ENCODE measurements around the gene BMAL1.
"Not testable (repeated sequence)": the region's sequence is repeated elsewhere in the genome, so short reads cannot be mapped to it uniquely, and the experiment has no call there.

Gene BMAL1

DNA sequence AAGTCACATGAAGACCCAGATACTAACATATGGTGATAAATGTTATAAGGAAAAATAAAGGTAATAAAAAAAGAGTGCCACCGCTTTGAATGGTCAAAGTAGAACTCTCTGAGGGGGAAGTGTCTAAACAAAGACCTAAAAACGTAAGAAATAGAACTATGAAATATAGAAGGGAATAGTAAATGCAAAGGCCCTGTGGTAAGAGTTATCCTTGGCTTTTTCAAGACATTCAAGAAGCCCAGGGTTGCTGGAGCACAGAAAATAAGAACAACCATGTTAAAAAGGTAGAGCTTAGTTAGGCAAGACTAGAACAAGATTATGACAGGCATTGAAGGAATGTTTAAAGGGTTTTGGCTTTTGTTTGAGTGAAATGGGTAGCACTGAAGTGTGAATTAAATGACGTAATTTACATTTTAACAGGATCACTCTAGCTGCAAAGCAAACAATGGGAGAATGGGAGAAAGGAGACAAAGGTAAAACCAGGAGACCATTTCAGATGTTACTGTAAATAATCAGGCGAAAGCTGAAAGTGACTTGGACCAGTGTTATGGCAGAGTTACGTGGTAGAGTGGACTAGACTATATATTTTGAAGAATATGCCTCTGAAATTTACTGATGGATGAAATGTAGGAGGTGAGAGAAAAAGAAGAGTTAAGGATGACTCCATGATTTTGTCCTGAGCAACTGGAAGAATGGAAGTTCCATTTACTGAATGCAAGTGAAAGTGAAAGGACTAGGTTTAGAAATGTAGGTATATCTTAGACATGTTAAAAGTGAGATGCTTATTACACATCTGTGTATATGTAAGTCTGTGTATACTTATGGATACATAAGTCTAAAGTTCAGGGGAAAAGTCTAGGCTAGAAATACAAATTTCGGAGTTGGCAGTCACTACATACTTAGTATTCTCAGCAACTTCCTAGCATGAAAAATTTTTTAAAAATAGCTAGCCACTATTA, 156.9 kb downstream of the BMAL1 start:
- Histone ChIP-seq H3K36me3 (ENCODE audit: control insufficient read depth, insufficient read depth, low read length) (no peaks in the 10 kb centered on the region), H3K4me3 (replicated peaks; ENCODE audit: low read depth, low read length) (no peak overlapping the region)
- TF ChIP-seq, protein P1, sequence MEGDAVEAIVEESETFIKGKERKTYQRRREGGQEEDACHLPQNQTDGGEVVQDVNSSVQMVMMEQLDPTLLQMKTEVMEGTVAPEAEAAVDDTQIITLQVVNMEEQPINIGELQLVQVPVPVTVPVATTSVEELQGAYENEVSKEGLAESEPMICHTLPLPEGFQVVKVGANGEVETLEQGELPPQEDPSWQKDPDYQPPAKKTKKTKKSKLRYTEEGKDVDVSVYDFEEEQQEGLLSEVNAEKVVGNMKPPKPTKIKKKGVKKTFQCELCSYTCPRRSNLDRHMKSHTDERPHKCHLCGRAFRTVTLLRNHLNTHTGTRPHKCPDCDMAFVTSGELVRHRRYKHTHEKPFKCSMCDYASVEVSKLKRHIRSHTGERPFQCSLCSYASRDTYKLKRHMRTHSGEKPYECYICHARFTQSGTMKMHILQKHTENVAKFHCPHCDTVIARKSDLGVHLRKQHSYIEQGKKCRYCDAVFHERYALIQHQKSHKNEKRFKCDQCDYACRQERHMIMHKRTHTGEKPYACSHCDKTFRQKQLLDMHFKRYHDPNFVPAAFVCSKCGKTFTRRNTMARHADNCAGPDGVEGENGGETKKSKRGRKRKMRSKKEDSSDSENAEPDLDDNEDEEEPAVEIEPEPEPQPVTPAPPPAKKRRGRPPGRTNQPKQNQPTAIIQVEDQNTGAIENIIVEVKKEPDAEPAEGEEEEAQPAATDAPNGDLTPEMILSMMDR (IDR thresholded peaks at IDR 0.05; ENCODE audit: insufficient read depth, low read length, poor library complexity, severe bottlenecking): no peak

DNA sequence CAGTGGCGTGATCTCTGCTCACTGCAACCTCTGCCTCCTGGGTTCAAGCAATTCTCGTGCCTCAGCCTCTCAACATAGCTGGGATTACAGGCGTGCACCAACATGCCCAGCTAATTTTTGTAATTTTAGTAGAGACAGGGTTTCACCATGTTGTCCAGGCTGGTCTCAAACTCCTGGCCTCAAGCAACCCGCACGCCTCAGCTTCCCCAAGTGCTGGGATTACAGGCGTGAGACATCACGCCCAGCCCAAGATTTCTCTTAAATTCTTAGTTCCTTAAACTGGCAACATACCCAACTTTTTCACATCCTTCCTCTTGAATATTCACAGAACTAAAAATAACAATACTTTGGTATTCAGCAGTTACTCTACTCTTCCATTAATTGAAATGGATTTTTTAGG, 159.2 kb downstream of the BMAL1 start:
- not testable (repeated sequence) for H3K4me3 ChIP-seq (replicated peaks; ENCODE audit: low read depth, low read length); H3K27me3 ChIP-seq (replicated peaks; ENCODE audit: control insufficient read depth, insufficient read depth, low read length)

More for the DNA sequence above, 156.9 kb downstream of the BMAL1 start:
- no peak for DNase-seq (ENCODE audit: extremely low read depth, insufficient read length)
- H3K27me3 ChIP-seq (replicated peaks; ENCODE audit: control insufficient read depth, insufficient read depth, low read length): no peaks in the 10 kb centered on the region

More for the DNA sequence above, 159.2 kb downstream of the BMAL1 start:
- H3K36me3 ChIP-seq (ENCODE audit: control insufficient read depth, insufficient read depth, low read length); DNase-seq (ENCODE audit: extremely low read depth, insufficient read length): not testable (repeated sequence)

Data from GM06990 (cell line).